HCT116 (cell line): ENCODE measurements around the gene PRDM8. TPM values are rescaled to one million over a fixed set of nuclear protein-coding genes. Genes with fewer than 3 reads are reported as not detected.

Experiments used
- ATAC-seq: fragments of 200-7000 bp; cut with Tn5 transposase; 2 replicates; pipeline ENCODE4 v1.9.1; 2020; ENCODE audit warnings: mild to moderate bottlenecking, moderate library complexity
- BruUV-seq: library from RNA; stranded (reverse); fragments of 400-500 nt; replicated peaks from 2 replicates; lab custom pipeline; 2021; lab: Mats Ljungman, UMichigan
- CTCF ChIA-PET: fragments of 300-600 bp; sonication (Branson Sonifier 250); formaldehyde crosslinking; loops from one replicate; lab custom pipeline; 2021; ENCODE audit warnings: antibody characterized with exemption; lab: Charles Lee
- POLR2A ChIA-PET: fragments of 300-600, 350-600 bp; sonication (Branson Sonifier 250); formaldehyde crosslinking; loops from one replicate; lab custom pipeline; 2021; ENCODE audit warnings: antibody characterized with exemption; lab: Charles Lee
- RAD21 ChIA-PET, 2 experiments: fragments of 300-600 bp; sonication (Branson Sonifier 250); formaldehyde crosslinking; loops; one replicate each; lab custom pipeline; 2023; ENCODE audit warnings: low total read pairs in 2 of 2; ENCODE audit not compliant: uncharacterized antibody in 2 of 2, unreplicated experiment in 2 of 2, low non-redundant PET in 1 of 2; lab: Charles Lee
- DNase-seq: peaks from one replicate; pipeline ENCODE4 v3.0.0-alpha.2; 2010; ENCODE audit warnings: low read depth, low spot score
- H2AFZ ChIP-seq: fragments of 200-600 bp; shearing (Covaris generic), sonication (generic); 2 replicates; pipeline ENCODE4 v1.6.1; 2017; ENCODE audit warnings: low read depth, mixed run types, mixed read lengths, antibody characterized with exemption, low read length; ENCODE audit not compliant: poor library complexity, severe bottlenecking
- H3K27ac ChIP-seq: 2 replicates; pipeline ENCODE4 v1.5.1; 2012; ENCODE audit warnings: low read depth, low read length
- H3K27me3 ChIP-seq: fragments of 200-600 bp; sonication (generic); 2 replicates; pipeline ENCODE4 v1.6.1; 2016; ENCODE audit warnings: mixed run types, low read length, mixed read lengths; ENCODE audit not compliant: insufficient read depth
- H3K36me3 ChIP-seq, 2 experiments: fragments of 200-500 bp in 1 of 2; fragments of 200-600 bp in 1 of 2; sonication (Bioruptor generic) in 1 of 2; sonication (generic) in 1 of 2; 2 replicates each; pipeline versions ENCODE4 v1.5.1 to v1.6.1; 2014 to 2016; ENCODE audit warnings: low read length in 2 of 2, inconsistent platforms in 1 of 2, mixed read lengths in 1 of 2, mixed run types in 1 of 2; ENCODE audit not compliant: insufficient read depth in 2 of 2, control insufficient read depth in 1 of 2
- H3K4me1 ChIP-seq, 2 experiments: fragments of 200-600 bp in 1 of 2; sonication (generic) in 1 of 2; 2 replicates each; pipeline versions ENCODE4 v1.5.1 to v1.6.1; 2012 to 2017; ENCODE audit warnings: low read length in 2 of 2, inconsistent platforms in 1 of 2, mild to moderate bottlenecking in 1 of 2, mixed read lengths in 1 of 2, mixed run types in 1 of 2, moderate library complexity in 1 of 2; ENCODE audit not compliant: insufficient read depth in 2 of 2, control insufficient read depth in 1 of 2
- H3K4me2 ChIP-seq: fragments of 200-600 bp; sonication (generic); 2 replicates; pipeline ENCODE4 v1.6.1; 2017; ENCODE audit warnings: mixed run types, low read length, mixed read lengths
- H3K4me3 ChIP-seq, 2 experiments: fragments of 200-600 bp in 1 of 2; sonication (generic) in 1 of 2; replicated peaks in 1 of 2; 2 replicates each; pipeline ENCODE4 v1.5.1; 2011 to 2016; ENCODE audit warnings: low read length in 2 of 2, control low read depth in 1 of 2, low read depth in 1 of 2, mild to moderate bottlenecking in 1 of 2, mixed read lengths in 1 of 2, mixed run types in 1 of 2
- H3K79me2 ChIP-seq: fragments of 200-600 bp; sonication (generic); 2 replicates; pipeline ENCODE4 v1.6.1; 2017; ENCODE audit warnings: mild to moderate bottlenecking, mixed run types, low read length, moderate library complexity, mixed read lengths; ENCODE audit not compliant: insufficient read depth
- H3K9ac ChIP-seq: fragments of 200-600 bp; sonication (generic); 2 replicates; pipeline ENCODE4 v1.6.1; 2016; ENCODE audit warnings: low read length, mixed read lengths
- H3K9me2 ChIP-seq: fragments of 200-600 bp; sonication (generic), shearing (Covaris generic); 2 replicates; pipeline ENCODE4 v1.6.1; 2017; ENCODE audit warnings: mixed run types, mild to moderate bottlenecking, moderate library complexity; ENCODE audit not compliant: insufficient read depth
- H3K9me3 ChIP-seq, 2 experiments: fragments of 200-500 bp in 1 of 2; fragments of 200-600 bp in 1 of 2; sonication (Bioruptor generic) in 1 of 2; sonication (generic) in 1 of 2; 2 replicates each; pipeline ENCODE4 v1.6.1; 2014 to 2017; ENCODE audit warnings: low read length in 2 of 2, mixed read lengths in 2 of 2, inconsistent platforms in 1 of 2, low read depth in 1 of 2, mild to moderate bottlenecking in 1 of 2, mixed run types in 1 of 2, moderate library complexity in 1 of 2; ENCODE audit not compliant: control insufficient read depth in 1 of 2, insufficient read depth in 1 of 2
- H4K20me1 ChIP-seq: fragments of 200-600 bp; sonication (generic), shearing (Covaris generic); 2 replicates; pipeline ENCODE4 v1.6.1; 2017; ENCODE audit warnings: mixed run types, mild to moderate bottlenecking, moderate library complexity; ENCODE audit not compliant: insufficient read depth
- CEBPB ChIP-seq: IDR thresholded peaks from 2 replicates; pipeline ENCODE4 v1.6.1; 2012; ENCODE audit warnings: low read depth
- EGR1 ChIP-seq: IDR thresholded peaks from 2 replicates; pipeline ENCODE4 v1.6.1; 2012; ENCODE audit warnings: low read depth
- ELF1 ChIP-seq: IDR thresholded peaks from 2 replicates; pipeline ENCODE4 v1.6.1; 2012; ENCODE audit warnings: low read depth, borderline replicate concordance
- EZH2 ChIP-seq: fragments of 200-600 bp; sonication (generic); IDR thresholded peaks from 2 replicates; pipeline ENCODE4 v1.6.1; 2017; ENCODE audit warnings: antibody characterized with exemption, mixed run types
- EZH2phosphoT487 ChIP-seq: fragments of 200-600 bp; IDR thresholded peaks from 2 replicates; pipeline ENCODE4 v1.6.1; 2018; ENCODE audit warnings: antibody characterized with exemption, borderline replicate concordance
- JUND ChIP-seq: IDR thresholded peaks from 2 replicates; pipeline ENCODE4 v1.6.1; 2012
- SRF ChIP-seq: IDR thresholded peaks from 2 replicates; pipeline ENCODE4 v1.6.1; 2012; ENCODE audit warnings: low read depth
- YY1 ChIP-seq: IDR thresholded peaks from 2 replicates; pipeline ENCODE4 v1.6.1; 2011; ENCODE audit warnings: low read length, low read depth, moderate library complexity, mild to moderate bottlenecking; ENCODE audit not compliant: insufficient replicate concordance; ENCODE audit errors: extremely low read depth
- ZNF274 ChIP-seq: fragments of 200-500 bp; sonication (Bioruptor generic); IDR thresholded peaks from 2 replicates; pipeline ENCODE4 v1.6.1; 2014; ENCODE audit warnings: mild to moderate bottlenecking, low read depth, low read length, inconsistent platforms
- intact Hi-C: fragments of 100-400 bp; cut with micrococcal nuclease; formaldehyde crosslinking; loops from 2 replicates; pipeline ENCODE4 v1.10.0; 2022
- total RNA-seq: library from RNA; stranded (reverse); gene quantifications from one replicate; pipeline ENCODE4 v1.2.1, GENCODE V29; 2021; ENCODE audit not compliant: unreplicated experiment
- TF ChIP-seq, protein P1 (sequence below): IDR thresholded peaks from 2 replicates; pipeline ENCODE4 v1.6.1; 2011; ENCODE audit warnings: mild to moderate bottlenecking, low read length, moderate library complexity; ENCODE audit not compliant: insufficient replicate concordance; ENCODE audit errors: extremely low read depth
- TF ChIP-seq, protein P2 (sequence below): IDR thresholded peaks from 2 replicates; pipeline ENCODE4 v1.6.1; 2012
- TF ChIP-seq, protein P3 (sequence below): IDR thresholded peaks from 2 replicates; pipeline ENCODE4 v1.6.1; 2012
- TF ChIP-seq, protein P4 (sequence below): IDR thresholded peaks from 2 replicates; pipeline ENCODE4 v1.6.1; 2012; ENCODE audit warnings: low read depth

PRDM8 gene
- total RNA-seq, 1 experiment from 2014 or later: 1.4 TPM

DNA sequence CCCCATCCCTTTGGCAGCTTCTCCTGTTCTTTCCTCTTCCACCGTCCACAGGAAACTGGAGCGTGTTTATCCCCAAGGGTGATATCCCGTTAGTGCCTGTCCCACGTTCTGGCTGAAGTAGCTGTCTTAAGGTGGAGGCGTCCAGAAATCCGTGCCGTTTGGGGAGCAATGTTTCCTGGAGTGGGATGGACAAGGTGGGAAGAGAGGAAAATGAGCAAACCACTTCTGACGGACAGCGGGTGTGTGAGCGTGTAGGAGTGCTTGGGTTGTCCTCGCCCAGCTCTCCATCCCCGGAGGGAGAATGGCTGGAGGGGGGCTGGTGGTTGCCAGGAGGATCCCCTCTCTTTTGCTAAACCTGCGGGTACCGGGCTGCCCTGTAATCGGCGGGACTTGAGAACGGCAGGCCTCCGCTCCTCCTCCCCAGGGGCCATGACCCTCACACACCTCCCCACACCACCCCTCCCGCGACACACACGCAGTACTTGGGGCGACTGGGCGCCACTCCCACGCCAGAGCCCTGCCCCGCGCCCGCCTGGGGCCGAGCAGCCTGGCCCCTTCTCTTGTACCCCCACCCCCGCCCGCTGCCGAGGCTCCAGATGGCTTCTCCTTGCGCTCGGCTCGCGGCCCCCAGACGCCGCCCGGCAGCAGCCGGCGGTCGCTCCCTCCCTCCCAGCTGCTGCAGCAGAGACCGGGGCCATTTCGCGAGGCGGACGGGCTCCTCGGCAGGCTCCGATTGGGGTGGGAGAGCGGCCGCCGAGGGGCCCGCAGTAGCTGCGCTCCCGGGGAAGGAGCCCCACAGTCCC is 13.9 kb upstream of the PRDM8 start:
- TF ChIP-seq, protein P1, sequence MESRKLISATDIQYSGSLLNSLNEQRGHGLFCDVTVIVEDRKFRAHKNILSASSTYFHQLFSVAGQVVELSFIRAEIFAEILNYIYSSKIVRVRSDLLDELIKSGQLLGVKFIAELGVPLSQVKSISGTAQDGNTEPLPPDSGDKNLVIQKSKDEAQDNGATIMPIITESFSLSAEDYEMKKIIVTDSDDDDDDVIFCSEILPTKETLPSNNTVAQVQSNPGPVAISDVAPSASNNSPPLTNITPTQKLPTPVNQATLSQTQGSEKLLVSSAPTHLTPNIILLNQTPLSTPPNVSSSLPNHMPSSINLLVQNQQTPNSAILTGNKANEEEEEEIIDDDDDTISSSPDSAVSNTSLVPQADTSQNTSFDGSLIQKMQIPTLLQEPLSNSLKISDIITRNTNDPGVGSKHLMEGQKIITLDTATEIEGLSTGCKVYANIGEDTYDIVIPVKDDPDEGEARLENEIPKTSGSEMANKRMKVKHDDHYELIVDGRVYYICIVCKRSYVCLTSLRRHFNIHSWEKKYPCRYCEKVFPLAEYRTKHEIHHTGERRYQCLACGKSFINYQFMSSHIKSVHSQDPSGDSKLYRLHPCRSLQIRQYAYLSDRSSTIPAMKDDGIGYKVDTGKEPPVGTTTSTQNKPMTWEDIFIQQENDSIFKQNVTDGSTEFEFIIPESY: no peak
- no peak for TF ChIP-seq JUND
- no peak for TF ChIP-seq EZH2
- TF ChIP-seq, protein P2, sequence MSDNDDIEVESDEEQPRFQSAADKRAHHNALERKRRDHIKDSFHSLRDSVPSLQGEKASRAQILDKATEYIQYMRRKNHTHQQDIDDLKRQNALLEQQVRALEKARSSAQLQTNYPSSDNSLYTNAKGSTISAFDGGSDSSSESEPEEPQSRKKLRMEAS: no peak
- no peak for TF ChIP-seq SRF
- TF ChIP-seq YY1: no peak
- TF ChIP-seq EZH2phosphoT487: no peak
- TF ChIP-seq, protein P3, sequence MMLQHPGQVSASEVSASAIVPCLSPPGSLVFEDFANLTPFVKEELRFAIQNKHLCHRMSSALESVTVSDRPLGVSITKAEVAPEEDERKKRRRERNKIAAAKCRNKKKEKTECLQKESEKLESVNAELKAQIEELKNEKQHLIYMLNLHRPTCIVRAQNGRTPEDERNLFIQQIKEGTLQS: no peak
- TF ChIP-seq ZNF274: no peak
- TF ChIP-seq EGR1: no peak
- TF ChIP-seq CEBPB: no peak
- TF ChIP-seq, protein P4, sequence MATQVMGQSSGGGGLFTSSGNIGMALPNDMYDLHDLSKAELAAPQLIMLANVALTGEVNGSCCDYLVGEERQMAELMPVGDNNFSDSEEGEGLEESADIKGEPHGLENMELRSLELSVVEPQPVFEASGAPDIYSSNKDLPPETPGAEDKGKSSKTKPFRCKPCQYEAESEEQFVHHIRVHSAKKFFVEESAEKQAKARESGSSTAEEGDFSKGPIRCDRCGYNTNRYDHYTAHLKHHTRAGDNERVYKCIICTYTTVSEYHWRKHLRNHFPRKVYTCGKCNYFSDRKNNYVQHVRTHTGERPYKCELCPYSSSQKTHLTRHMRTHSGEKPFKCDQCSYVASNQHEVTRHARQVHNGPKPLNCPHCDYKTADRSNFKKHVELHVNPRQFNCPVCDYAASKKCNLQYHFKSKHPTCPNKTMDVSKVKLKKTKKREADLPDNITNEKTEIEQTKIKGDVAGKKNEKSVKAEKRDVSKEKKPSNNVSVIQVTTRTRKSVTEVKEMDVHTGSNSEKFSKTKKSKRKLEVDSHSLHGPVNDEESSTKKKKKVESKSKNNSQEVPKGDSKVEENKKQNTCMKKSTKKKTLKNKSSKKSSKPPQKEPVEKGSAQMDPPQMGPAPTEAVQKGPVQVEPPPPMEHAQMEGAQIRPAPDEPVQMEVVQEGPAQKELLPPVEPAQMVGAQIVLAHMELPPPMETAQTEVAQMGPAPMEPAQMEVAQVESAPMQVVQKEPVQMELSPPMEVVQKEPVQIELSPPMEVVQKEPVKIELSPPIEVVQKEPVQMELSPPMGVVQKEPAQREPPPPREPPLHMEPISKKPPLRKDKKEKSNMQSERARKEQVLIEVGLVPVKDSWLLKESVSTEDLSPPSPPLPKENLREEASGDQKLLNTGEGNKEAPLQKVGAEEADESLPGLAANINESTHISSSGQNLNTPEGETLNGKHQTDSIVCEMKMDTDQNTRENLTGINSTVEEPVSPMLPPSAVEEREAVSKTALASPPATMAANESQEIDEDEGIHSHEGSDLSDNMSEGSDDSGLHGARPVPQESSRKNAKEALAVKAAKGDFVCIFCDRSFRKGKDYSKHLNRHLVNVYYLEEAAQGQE: no peak
- no peak for TF ChIP-seq ELF1
- no TSS peak for BruUV-seq
- H3K79me2 ChIP-seq: no peaks in the 10 kb centered on the region
- ChIA-PET RAD21 (no interaction called here), POLR2A (no interaction called here), CTCF (no interaction called here)
- peak overlapping the region; percentile 26 for H2AFZ ChIP-seq
- no peak overlapping the region for H3K9ac ChIP-seq
- H3K27me3 ChIP-seq: no peaks in the 10 kb centered on the region
- H3K4me3 ChIP-seq: peak overlapping the region in 1 of 2 experiments; percentile 73; a peak in 2 of 4 replicates
- ATAC-seq (0 out of 2 replicates have a peak, but pooled peaks have one; percentile 3), DNase-seq (no peak)
- no peaks in the 10 kb centered on the region for H3K9me3 ChIP-seq
- H3K4me2 ChIP-seq: peak overlapping the region; percentile 98
- H3K4me1 ChIP-seq: peaks cover 0 to 13% of the 10 kb centered on the region in 2 experiments; a peak in 1 of 4 replicates
- H4K20me1 ChIP-seq: no peaks in the 10 kb centered on the region
- no peaks in the 10 kb centered on the region for H3K9me2 ChIP-seq
- no peaks in the 10 kb centered on the region for H3K36me3 ChIP-seq
- no peak overlapping the region for H3K27ac ChIP-seq
- intact Hi-C loops: loop anchor here (1.0 to 5.0 kb wide), 2 partner anchors 56 to 266 kb away; no protein-coding TSS in a partner anchor
